ENCODE measurements around the gene TMED8.
"Not testable (repeated sequence)": the region's sequence is repeated elsewhere in the genome, so short reads cannot be mapped to it uniquely, and the experiment has no call there.

TMED8 gene, protein sequence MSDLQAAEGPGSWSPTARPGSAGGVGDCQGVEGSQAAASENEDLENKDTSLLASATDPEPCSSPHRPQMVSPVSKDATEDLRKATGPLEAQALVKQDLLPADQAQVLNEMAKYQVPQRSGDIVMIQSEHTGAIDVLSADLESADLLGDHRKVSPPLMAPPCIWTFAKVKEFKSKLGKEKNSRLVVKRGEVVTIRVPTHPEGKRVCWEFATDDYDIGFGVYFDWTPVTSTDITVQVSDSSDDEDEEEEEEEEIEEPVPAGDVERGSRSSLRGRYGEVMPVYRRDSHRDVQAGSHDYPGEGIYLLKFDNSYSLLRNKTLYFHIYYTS

DNA sequence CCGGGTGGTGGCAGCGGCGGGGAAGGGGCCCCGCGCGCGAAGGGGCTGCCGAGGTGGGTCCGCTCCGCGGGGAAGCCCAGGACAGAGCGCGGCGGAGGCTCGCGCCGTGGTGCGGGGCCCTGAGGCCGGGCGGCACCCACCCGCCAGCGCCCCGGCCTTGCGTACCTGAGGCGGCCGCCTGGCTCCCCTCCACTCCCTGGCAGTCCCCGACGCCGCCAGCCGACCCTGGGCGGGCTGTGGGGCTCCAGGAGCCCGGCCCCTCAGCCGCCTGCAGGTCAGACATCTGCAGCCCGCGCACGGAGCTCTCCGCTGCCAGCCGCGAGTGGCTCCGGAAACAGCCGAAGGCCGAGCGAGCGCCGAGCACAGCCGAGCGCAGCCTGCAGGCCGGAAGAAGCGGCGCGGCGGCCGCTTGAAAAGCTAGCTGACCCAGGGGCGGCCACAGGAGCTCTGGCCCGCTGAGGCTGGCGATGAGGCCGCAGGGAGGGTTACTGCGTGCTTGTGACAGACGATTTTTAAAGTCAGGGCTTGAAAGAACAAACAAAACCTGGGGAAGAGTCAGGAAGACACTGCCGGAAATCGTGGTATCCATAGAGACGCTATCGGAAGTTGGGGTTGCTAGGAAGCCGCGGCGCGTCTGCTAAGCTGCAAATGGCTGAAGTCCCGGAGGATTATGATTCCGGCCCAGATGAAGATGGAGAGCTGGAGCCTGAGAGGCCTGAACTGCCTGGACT, at the start of gene TMED8, which contains the start of gene SAMD15:
TMED8 (minus strand) TSS at position 324 of the 731 bp plus-strand sequence; CDS start at position 283, 41 bp downstream.
SAMD15 (plus strand) TSS at position 609 of the 731 bp plus-strand sequence; CDS start at position 649, 40 bp downstream.
- peak; percentile 57 for DNase-seq (ENCODE audit: extremely low read depth, low read depth)
- H3K4me3 ChIP-seq (replicated peaks; ENCODE audit: low read depth, low read length) = peak within 1 kb of the TSS; percentile 60
- TF ChIP-seq, protein P1, sequence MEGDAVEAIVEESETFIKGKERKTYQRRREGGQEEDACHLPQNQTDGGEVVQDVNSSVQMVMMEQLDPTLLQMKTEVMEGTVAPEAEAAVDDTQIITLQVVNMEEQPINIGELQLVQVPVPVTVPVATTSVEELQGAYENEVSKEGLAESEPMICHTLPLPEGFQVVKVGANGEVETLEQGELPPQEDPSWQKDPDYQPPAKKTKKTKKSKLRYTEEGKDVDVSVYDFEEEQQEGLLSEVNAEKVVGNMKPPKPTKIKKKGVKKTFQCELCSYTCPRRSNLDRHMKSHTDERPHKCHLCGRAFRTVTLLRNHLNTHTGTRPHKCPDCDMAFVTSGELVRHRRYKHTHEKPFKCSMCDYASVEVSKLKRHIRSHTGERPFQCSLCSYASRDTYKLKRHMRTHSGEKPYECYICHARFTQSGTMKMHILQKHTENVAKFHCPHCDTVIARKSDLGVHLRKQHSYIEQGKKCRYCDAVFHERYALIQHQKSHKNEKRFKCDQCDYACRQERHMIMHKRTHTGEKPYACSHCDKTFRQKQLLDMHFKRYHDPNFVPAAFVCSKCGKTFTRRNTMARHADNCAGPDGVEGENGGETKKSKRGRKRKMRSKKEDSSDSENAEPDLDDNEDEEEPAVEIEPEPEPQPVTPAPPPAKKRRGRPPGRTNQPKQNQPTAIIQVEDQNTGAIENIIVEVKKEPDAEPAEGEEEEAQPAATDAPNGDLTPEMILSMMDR (IDR thresholded peaks at IDR 0.05; ENCODE audit: low read depth, low read length, missing control alignments) = no peak

DNA sequence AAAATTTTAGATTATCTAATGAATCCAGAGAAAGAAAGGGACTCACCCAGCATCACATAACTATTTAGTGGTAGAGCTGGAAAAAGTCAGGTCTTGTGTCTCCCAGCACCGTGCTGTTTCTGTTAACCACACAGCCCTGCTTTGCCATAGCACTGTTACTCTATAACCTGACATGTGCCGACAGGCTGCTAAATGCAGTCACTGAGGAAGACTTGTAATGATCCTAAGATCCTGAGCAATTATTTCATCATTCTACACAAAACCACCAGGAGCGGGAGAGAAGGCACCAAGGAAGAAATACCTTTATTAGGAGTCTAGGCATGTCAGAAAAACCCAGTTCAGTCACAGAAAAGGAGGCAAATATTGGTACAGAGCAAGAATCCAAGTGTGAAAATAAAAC, 49.5 kb upstream of the TMED8 start:
- H3K4me3 ChIP-seq (replicated peaks; ENCODE audit: low read depth, low read length) = no peak overlapping the region
- no peak for DNase-seq (ENCODE audit: extremely low read depth, low read depth)
- TF ChIP-seq, protein P1 (IDR thresholded peaks at IDR 0.05; ENCODE audit: low read depth, low read length, missing control alignments) = no peak

DNA sequence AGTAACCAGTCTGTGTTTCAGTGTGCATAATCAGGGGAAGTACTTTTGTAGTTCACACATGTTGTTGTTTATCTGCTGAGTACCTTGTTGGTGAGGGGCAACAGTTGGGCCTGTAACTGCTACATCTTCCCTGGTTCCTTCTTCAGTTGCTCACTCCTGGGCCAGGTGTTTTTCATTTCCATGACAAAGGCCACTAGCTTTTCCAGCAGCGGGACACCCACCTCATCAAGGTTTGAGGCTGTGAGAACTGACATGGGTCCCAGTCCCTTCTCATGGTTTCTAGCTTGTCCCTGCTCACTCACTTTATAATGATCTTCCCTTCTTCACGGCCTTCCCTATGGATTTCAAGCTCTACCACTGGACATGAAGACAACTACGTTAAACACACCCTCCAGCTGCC, 48.0 kb upstream of the TMED8 start:
- DNase-seq (ENCODE audit: extremely low read depth, low read depth) = no peak
- no peak overlapping the region for H3K4me3 ChIP-seq (replicated peaks; ENCODE audit: low read depth, low read length)
- TF ChIP-seq, protein P1 (IDR thresholded peaks at IDR 0.05; ENCODE audit: low read depth, low read length, missing control alignments) = no peak

DNA sequence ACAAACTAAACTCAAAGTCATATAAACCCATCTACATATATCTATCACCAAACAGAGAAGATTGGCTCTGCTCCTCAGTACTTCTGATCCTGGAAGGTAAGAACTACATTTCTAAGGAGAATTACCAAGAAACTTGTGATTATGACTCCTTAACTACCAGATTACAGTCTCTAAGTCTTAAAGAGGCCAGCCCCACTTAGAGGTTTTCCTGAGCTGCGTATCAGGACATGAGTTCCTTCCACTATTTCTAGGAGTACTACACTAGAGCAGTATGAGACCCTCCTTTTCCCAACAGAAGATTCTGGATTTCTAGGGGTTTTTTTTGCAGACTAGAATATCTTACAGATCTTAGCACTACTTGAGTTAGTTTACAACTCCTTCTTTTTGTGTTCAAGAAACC, 46.5 kb upstream of the TMED8 start, which contains the start of gene NOXRED1:
NOXRED1 (minus strand) TSS at position 101 of the 400 bp plus-strand sequence. CDS start 634 bp downstream, outside the sequence.
- no peak for DNase-seq (ENCODE audit: extremely low read depth, low read depth)
- TF ChIP-seq, protein P1 (IDR thresholded peaks at IDR 0.05; ENCODE audit: low read depth, low read length, missing control alignments) = no peak

DNA sequence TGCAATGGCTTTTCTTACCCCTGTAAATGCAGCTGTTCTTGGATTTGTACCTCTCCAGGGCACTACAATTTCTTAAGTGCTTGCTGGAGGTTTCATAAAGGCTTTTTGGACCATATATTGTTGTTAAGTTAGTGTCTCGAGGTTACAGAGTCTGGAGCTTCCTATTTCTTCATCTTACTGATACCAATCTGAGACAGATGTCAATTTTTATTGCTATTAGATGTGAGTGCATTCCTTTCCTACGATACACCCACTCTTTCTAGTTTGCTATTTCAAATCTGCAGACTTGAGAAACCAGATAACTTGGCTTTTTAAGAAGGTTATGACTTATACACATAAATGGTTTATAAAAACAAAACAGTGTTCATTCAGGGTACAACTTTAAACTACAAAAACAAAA, 44.3 kb upstream of the TMED8 start:
- no peak for DNase-seq (ENCODE audit: extremely low read depth, low read depth)
- TF ChIP-seq, protein P1 (IDR thresholded peaks at IDR 0.05; ENCODE audit: low read depth, low read length, missing control alignments) = no peak
- H3K4me3 ChIP-seq (replicated peaks; ENCODE audit: low read depth, low read length) = no peak overlapping the region

More for the DNA sequence above, 46.5 kb upstream of the TMED8 start, which contains the start of gene NOXRED1:
- H3K4me3 ChIP-seq (replicated peaks; ENCODE audit: low read depth, low read length) = no peak within 1 kb of the TSS

DNA sequence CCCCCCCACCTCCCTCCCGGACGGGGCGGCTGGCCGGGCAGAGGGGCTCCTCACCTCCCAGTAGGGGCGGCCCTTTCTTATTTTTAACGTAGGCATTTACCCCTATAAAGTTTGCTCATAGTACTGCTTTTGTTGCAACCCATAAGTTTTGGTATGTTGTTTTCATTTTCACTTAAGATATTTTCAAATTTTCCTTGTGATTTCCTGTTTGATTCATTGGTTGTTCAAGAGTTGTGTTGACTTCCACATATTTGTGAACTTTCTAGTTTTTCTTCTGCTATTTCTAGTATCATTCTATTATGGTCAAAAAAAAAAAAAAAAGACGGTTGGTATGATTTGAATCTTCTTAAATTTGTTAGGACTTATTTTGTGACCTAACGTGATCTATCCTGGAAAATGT, 39.9 kb upstream of the TMED8 start:
- TF ChIP-seq, protein P1 (IDR thresholded peaks at IDR 0.05; ENCODE audit: low read depth, low read length, missing control alignments) = no peak
- no peak for DNase-seq (ENCODE audit: extremely low read depth, low read depth)
- H3K4me3 ChIP-seq (replicated peaks; ENCODE audit: low read depth, low read length) = no peak overlapping the region

DNA sequence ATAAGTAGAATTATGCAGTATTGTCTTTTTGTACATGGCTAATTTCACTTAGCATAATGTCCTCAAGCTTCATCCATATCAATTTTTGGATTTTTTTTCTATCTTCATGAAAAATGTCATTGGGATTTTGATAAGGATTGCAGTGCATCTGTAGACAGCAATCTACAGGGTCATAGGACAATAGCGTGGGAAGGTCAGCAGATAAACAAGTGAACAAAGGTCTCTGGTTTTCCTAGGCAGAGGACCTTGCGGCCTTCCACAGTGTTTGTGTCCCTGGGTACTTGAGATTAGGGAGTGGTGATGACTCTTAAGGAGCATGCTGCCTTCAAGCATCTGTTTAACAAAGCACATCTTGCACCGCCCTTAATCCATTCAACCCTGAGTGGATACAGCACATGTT, 39.2 kb upstream of the TMED8 start:
- not testable (repeated sequence) for DNase-seq (ENCODE audit: extremely low read depth, low read depth); H3K4me3 ChIP-seq (replicated peaks; ENCODE audit: low read depth, low read length)

DNA sequence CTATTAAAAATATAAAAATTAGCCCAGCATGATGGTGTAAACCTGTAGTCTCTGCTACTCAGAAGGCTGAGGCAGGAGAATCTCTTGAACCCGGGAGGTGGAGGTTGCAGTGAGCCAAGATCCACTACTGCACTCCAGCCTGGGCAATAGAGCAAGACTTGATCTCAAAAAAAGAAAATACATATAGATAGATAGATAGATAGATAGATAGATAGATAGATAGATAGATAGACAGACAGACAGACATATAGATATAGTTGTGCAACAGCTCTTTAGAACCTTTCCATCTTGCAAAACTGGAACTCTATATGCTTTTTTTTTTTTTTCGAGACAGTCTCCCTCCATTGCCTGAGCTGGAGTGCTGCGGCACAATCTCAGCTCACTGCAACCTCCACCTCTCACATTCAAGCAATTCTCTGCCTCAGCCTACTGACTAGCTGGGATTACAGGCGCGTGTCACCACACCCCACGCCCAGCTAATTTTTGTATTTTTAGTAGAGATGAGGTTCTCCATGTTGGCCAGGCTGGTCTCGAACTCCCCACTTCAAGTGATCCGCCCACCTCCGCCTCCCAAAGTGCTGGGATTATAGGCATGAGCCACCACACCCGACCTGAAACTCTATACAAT, 38.6 kb upstream of the TMED8 start:
- DNase-seq (ENCODE audit: extremely low read depth, low read depth); H3K4me3 ChIP-seq (replicated peaks; ENCODE audit: low read depth, low read length): not testable (repeated sequence)

Measured in HFF-Myc (cell line).